Astrocyte of the hippocampus (primary cell): ENCODE measurements around the gene METTL5.
"Not testable (repeated sequence)": the region's sequence is repeated elsewhere in the genome, so short reads cannot be mapped to it uniquely, and the experiment has no call there.

Experiments
- DNase-seq: peaks from one replicate; pipeline ENCODE4 v3.0.0; 2011; ENCODE audit warnings: low read depth, low spot score

Gene METTL5

DNA sequence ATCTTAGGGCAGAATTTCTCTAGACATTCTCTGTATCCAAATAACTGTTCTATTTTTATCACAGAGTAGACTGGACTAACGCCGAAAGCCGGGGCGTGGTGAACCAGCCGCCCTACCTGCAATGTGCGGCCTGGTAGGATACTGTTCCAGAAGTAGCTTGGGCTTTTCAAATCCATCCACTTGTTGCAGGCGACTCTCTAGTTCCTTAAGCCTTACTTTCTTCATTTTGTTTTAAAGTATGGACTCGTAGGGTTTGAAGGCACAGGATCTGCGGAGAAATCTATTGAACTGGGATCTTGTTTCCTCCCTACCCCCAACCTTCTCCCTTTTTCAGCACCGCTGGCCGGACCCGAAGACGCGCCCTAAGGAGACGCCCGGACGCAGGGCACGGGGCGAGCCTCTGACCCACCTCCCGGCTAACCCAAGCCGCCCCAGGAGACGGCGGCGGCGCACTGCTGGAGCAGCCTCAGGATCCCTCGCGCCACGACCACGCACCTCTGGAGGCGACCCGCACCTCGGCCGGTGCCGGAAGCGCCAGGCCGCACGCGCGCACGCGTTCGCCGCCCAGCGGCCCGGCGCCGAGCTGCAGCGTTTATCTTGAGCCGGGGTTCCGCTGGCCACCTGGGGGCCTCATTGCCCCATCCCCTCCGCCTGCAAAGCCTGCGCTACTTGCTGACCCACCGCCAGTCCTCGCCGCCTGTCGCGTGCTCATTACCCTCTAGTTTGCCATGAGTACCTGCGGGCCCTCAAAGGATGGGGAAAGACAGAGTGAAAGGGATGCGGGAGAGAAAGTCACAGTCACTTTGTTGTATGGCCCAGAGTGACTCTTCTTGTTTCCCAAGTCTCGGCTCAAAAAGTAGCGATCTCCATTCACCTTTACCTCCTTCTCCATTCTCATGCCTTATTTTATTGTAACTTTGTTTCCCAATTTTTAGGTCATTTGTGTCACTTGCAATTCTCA lies at the start of gene METTL5:
METTL5 (minus strand) TSS at position 533 of the 961 bp plus-strand sequence; CDS start at position 225, 308 bp downstream.
- peak; percentile 94 for DNase-seq

- DNase-seq, result no peak
Measured at GRCh38 chr2:169871994-169872393, 47.3 kb upstream of the METTL5 start.

- DNase-seq, result not testable (repeated sequence)
Measured at GRCh38 chr2:169871369-169871768, 46.7 kb upstream of the METTL5 start.

- no peak for DNase-seq
Measured at GRCh38 chr2:169868951-169869350, 44.2 kb upstream of the METTL5 start.

DNA sequence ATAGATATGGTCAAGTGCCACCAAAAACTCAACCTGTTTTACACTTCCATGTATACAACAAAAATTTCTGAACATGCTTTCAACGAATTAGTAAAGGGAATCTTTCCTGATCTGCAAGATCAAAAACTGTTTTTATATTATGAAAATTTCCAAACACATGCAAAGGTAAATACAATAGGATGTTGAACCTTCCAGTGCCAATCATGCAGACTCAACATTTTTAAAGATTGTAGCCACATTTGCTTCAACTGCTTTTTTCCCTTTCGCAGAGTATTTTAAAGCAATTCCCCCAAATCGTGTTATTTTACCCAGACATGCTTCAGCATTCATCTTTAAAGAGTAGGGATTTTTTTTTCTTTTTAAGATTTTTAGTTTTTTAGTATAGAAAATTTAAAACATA lies 42.9 kb upstream of the METTL5 start:
- no peak for DNase-seq

- DNase-seq, result not testable (repeated sequence)
Measured at GRCh38 chr2:169866230-169866629, 41.5 kb upstream of the METTL5 start.

- DNase-seq, result no peak
Measured at GRCh38 chr2:169865492-169865891, 40.8 kb upstream of the METTL5 start.

DNA sequence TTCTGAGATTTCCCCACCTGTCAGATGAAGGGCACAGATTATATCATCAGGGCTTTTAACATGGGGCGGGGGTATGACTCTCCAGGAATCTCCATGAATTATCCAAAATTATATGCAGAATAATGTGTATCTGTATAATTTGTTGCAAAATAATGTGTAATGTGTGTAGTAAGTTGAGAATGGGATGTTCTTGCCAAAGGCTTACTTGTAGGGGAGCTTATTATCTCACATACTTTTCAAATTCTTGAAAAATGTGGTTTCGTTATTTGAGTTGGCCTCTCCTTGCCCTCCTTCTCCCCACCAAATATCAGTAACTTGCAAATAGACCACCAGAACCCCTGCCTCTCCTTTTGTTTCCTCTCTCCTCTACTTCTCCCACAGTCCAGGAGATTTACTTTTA lies 38.1 kb upstream of the METTL5 start:
- DNase-seq, result no peak

- DNase-seq, result no peak
Measured at GRCh38 chr2:169860149-169860548, 35.4 kb upstream of the METTL5 start.

DNA sequence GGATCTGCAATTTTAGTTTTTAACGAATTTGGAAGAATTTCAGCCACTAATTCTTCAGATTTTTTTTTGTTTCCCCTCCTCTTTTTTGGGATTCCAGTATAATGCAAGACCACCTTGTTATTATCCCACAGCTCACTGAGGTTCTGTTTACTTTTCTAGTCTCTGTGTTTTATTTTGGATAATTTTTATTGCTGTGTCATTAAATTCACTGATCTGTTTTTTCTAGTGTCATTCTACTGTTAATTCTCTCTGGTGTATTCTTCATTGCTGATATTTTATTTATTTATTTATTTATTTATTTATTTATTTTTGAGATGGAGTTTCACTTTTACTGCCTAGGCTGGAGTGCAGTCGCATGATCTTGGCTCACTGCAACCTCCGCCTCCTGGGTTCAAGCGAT lies 34.7 kb upstream of the METTL5 start:
- no peak for DNase-seq

GRCh38 chr2:169855281-169856258 lies 30.9 kb upstream of the METTL5 start:
- DNase-seq, result not testable (repeated sequence)

GRCh38 chr2:169853041-169853668 lies 28.4 kb upstream of the METTL5 start:
- DNase-seq, result no peak

DNA sequence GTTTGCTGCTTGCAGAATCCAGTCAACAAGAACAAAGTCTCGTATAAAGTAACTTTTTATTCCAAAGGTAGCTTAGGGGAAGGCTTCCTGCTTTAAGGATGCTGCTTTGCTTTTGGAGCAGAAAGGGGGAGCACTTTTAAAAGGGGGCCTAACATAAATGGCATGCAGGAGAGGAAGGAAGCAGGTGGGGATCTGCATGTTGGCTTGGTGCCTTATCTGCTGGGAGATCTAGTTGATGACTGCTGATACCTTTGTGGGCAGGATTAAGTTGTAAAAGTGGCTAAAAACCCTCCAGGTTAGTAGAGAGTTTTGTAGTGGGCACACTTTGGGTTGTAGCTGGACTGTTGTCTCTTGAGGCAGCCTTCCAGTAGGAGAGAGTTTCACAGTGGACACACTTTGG lies 25.0 kb upstream of the METTL5 start:
- DNase-seq, result no peak

DNA sequence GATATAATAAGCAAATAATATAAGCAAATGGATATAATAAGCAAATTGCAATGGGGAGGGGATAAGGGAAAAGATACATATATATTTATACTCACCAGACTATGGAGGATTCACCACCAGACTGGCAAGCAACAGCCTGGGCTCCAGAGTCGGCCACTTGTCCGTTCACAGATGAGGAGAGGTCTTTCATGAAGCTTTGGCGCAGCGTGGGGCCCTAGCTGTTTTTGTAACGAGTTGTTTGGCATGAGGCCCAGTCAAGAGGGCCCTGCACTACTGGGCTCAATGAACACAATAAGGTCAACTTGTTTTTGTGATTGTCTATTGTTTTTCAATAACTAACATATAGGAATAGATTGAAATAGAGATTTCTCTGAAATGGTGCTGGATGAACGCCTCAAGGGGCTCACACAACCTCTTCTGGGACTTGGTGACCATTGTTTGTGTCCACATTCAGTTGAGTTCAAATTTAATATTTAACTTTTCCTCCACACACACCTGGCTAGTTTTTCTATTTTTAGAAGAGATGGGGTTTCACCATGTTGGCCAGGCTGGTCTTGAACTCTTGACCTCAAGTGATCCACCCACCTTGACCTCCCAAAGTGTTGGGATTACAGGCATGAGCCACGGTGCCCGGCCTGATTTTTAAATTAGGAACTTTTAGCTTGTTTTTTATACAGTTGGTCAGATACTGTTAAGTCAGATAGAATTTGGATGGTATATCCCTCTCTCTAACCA lies 24.4 kb upstream of the METTL5 start:
- DNase-seq, result not testable (repeated sequence)

GRCh38 chr2:169845016-169845415 lies 20.3 kb upstream of the METTL5 start:
- no peak for DNase-seq

DNA sequence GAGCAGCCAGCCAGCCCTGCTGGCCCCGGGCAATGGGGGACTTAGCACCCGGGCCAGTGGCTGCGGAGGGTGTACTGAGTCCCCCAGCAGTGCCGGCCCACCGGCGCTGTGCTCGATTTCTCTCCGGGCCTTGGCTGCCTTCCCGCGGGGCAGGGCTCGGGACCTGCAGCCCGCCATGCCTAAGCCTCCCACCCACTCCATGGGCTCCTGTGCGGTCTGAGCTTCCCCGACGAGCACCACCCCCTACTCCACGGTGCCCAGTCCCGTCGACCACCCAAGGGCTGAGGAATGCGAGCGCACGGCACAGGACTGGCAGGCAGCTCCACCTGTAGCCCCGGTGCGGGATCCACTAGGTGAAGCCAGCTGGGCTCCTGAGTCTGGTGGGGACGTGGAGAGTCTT lies 16.9 kb upstream of the METTL5 start:
- not testable (repeated sequence) for DNase-seq

DNA sequence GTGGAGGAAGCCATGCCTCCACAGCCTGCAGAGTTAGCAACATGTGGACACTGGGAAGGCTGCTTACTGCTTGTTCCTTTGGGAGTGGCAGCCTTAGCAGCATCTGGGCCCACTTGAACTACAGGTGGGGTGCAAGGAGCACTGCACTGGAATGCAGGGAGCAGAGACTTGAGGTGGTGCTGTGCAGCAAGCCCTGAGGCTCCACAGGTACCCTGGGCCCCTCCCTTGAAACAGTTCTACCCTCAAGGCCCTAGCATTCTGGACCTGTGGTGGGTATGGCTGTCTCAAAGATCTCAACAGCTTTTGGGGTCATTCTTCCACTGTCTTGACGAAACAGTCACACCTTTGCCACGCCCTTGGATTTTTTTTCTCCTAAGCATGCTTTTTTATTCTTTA lies 16.0 kb upstream of the METTL5 start:
- no peak for DNase-seq

DNA sequence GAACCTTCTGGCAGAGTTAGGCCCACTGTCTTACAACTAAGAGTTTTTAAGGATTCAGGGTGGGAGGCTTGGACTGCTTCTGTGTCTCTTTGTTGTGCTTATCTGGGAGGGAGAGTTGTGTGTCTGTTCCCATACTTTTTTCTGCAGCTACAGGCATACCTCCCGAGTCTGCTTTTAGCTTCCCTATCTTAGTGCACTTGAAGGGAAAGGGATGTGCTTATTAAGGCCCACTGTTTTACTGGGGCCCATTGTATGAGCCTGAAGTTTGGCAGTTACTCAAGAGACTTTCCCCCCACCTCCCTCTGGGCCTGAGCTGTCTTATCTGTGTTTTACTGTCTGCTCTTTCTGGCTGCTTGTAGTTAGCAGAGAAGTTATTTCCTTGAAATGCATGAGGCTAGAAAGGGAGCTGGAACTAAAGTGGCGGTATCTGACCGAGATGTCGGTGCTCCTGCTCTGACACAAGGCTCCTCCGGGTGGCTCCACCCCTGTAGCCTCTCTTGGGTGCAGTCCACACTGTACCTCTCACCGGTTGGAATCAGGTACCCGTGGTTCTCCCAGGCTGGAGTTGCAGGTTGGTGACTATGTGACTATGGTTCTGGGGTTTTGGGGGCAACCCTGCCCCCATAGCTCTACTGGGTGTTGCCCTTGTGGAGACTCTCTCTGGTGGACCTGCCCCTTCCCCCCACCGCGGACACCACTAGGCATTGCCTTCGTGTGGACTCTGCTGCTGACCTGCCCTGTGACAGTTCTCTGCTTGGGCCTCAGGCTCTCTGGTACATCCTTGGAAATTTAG lies 15.4 kb upstream of the METTL5 start:
- DNase-seq, result no peak

GRCh38 chr2:169838743-169839489 lies 14.2 kb upstream of the METTL5 start:
- no peak for DNase-seq
